Peyer's patch (tissue), 4 donors: ENCODE data around the gene POLR2L.
A peak's percentile ranks its signal among the peaks of the same experiment; 100 is the strongest.

Source experiments
- POLR2A ChIP-seq, 2 donors: fragments of 450-650 bp; IDR thresholded peaks; one replicate each; pipeline ENCODE4 v1.5.1; 2017; ENCODE audit warnings: antibody characterized with exemption in 2 of 2, mild to moderate bottlenecking in 2 of 2, moderate library complexity in 2 of 2
- TF ChIP-seq, protein P1 (sequence below), 6 experiments: fragments of 450-650 bp in 4 of 6; fragments of 200-600 bp in 2 of 6; sonication (generic) in 1 of 6; IDR thresholded peaks; one replicate each; pipeline ENCODE4 v1.5.1; 2017 to 2019; ENCODE audit warnings: antibody characterized with exemption in 6 of 6, mild to moderate bottlenecking in 3 of 6, moderate library complexity in 1 of 6

- TF ChIP-seq, protein P1, sequence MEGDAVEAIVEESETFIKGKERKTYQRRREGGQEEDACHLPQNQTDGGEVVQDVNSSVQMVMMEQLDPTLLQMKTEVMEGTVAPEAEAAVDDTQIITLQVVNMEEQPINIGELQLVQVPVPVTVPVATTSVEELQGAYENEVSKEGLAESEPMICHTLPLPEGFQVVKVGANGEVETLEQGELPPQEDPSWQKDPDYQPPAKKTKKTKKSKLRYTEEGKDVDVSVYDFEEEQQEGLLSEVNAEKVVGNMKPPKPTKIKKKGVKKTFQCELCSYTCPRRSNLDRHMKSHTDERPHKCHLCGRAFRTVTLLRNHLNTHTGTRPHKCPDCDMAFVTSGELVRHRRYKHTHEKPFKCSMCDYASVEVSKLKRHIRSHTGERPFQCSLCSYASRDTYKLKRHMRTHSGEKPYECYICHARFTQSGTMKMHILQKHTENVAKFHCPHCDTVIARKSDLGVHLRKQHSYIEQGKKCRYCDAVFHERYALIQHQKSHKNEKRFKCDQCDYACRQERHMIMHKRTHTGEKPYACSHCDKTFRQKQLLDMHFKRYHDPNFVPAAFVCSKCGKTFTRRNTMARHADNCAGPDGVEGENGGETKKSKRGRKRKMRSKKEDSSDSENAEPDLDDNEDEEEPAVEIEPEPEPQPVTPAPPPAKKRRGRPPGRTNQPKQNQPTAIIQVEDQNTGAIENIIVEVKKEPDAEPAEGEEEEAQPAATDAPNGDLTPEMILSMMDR (IDR thresholded peaks at IDR 0.05) = peak in 1 of 6 experiments; percentile 8
- peak; percentile 45 to 65 for TF ChIP-seq POLR2A (IDR thresholded peaks at IDR 0.05)
These were observed 7.7 kb downstream of the POLR2L start for GRCh38 chr11:834371-835316.
